HPDE6-E6E7 (cell line): ENCODE results near the gene DNAH3.
"Not testable (repeated sequence)": the region's sequence is repeated elsewhere in the genome, so short reads cannot be mapped to it uniquely, and the experiment has no call there.

Source experiments
- DNase-seq: peaks from one replicate; pipeline ENCODE4 v3.0.0; 2011; ENCODE audit warnings: missing footprints; ENCODE audit errors: extremely low spot score

DNAH3 gene

DNA sequence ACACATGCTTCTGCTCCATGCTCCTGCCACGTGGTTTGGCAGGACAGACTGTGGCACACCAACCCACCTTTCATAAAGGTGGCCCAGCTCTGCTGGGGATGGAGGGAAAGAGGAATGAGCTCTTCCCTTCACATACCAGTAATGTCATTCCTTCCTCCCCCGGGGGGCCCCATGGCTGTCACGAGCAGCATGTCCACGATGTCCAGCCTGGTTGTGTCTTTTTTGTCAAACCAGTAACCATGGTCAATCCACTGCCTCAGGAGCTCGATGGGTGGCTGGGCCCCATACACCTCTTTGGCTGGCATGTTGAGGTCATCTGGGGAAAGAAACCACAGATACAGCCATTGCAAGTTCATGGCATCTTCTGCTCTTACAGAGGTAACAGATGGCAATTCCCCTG, 153.5 kb downstream of the DNAH3 start:
- DNase-seq: no peak

DNA sequence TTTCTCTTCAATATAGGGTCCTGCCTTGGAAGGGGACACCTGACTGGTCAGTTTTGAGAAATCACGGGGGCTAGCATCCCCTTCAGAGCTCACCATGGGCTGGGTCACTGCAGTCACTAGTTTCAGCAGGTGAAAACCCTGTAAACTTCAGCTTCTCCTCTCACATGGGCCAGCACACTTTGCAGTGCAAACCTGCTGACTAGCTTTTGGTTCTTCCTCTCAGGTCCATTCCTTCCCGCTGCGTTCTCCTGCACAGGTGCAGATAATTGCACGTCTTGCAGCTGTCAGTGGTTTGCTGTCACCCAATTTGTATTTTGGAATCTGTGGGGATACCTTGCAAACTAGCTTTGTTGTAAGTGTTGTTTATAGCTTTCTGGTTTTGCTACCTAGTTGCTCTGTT, 154.9 kb downstream of the DNAH3 start:
- DNase-seq: no peak

DNA sequence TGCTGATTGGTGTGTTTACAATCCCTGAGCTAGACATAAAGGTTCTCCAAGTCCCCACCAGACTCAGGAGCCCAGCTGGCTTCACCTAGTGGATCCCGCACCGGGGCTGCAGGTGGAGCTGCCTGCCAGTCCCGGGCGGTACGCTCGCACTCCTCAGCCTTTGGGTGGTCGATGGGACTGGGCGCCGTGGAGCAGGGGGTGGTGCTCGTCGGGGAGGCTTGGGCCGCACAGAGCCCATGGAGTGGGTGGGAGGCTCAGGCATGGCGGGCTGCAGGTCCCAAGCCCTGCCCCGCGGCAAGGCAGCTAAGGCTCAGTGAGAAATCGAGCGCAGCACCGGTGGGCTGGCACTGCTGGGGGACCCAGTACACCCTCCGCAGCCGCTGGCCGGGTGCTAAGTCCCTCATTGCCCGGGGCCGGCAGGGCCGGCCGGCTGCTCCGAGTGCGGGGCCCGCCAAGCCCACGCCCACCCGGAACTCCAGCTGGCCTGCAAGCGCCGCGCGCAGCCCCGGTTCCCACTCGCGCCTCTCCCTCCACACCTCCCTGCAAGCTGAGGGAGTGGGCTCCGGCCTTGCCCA, 161.1 kb downstream of the DNAH3 start:
- DNase-seq: not testable (repeated sequence)

DNA sequence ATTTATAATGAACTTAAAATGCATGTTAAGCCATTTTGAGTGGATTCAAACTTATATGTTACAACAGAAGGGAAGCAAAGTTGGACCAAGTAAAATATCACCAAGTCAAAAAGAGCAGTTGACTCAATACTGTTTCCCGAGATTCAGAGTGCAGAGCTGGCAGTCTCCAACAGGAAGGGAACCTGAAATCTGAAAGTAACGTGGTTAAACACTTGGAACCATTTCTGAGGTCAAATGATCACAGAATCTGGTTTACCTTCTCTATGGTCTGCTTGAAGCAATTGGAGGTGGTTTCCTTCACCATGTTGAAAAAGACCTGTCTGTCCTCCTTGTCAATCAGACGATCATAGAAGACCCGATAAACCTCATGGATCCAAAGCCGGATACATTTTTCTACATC, 163.6 kb downstream of the DNAH3 start:
- DNase-seq: no peak

DNA sequence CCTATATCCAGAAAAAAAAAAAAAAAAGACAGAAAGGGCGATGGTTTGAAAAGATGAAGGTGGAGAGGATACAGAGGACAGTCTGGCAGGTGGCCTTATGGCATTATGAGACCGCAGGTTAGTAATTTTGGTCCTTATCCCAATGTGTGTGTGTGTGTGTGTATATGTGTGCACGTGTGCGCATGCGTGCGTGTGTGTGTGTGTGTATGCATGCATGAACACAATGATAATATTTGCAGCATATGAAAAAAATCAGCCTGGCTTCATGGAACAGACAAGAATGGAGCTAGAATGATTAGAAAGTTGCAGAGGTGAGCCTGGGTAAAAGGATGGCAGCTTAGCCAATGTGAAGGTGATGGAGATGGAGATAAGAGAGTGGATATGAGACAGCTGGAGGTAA, 166.6 kb downstream of the DNAH3 start:
- DNase-seq: no peak

GRCh38 chr16:20976576-20976975, 174.1 kb downstream of the DNAH3 start:
- no peak for DNase-seq

- DNase-seq: not testable (repeated sequence)
Measured at GRCh38 chr16:20973201-20973600, 177.4 kb downstream of the DNAH3 start.

DNA sequence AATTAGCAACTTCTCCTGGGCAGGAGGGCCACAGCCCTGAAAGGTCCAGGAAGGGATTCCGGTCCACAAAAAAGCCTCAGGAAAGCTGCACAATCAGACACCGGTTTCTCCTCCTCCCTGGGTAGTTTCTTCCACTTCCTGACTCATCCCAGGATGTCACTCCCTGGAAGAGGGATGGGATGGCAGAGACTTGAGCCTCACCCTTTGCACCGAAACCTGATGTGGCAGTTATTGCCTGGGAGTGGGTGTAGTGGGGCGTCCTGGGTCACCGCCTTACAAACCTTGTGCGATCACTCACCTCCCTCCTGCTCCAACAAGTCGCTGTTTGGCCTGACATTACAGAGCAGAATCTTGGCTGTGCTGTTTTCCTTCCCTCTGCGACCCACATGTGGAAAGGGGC, 179.2 kb downstream of the DNAH3 start:
- DNase-seq: peak; percentile 16

GRCh38 chr16:20969386-20969785, 181.3 kb downstream of the DNAH3 start:
- peak; percentile 20 for DNase-seq

GRCh38 chr16:20968765-20969164, 181.9 kb downstream of the DNAH3 start:
- no peak for DNase-seq

DNA sequence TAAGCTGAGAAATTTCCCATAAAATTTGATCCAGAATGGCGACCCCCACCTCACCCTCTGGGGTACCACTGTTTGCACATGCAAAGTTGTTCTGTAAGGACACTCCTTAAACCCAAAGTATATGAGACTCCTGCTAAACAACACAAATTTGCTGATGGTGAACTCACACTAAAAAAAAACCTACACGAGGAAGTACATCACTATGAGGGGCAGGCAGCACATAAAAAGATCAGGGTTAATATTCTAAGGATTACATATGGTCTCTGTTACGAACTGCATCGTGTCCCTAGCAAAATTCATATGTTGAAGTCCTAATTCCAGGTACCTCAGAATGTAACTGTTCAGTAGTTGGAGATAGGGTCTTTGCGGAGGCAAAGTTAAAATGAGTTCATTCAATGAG, 189.7 kb downstream of the DNAH3 start:
- no peak for DNase-seq

DNA sequence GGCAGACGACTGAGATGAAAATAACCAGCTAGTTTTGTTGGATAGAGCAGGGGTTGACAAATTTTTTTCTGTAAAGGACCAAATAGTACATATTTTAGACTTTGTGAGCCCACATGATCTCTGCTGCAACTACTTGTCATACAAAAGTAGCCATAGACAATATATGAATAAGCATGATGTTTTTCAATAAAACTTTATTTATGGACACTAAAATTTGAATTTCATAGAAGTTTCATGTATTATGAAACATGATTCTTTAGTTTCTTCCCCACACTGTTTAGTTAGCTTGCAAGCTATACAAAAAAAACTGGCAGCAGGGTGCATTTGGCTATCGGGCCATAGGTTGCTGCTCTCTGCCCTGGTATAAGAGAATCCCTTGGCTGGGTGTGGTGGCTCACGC, 193.5 kb downstream of the DNAH3 start:
- no peak for DNase-seq

DNA sequence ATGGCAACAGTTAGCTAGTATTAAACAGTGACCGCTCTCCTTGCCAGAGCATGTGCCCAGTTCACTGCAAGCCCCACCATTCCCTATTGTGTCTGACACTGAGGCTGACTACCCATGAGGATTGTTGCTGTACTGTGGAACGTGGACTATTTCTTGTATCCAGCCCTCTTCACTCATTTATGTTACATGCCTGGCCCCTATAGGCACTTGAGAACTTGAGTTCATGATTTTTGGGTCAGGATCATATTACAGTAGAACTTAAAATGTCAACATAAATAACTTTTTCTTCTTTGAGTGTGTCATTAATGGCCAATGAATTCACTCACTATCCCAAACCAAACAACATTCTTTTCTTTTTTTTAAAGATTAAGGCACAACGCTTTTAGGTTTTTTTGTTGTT, 194.3 kb downstream of the DNAH3 start:
- DNase-seq: no peak

- no peak for DNase-seq
Measured at GRCh38 chr16:20954574-20954973, 196.1 kb downstream of the DNAH3 start.

- peak; percentile 23 for DNase-seq
Measured at GRCh38 chr16:20952139-20952920, 198.3 kb downstream of the DNAH3 start.

DNA sequence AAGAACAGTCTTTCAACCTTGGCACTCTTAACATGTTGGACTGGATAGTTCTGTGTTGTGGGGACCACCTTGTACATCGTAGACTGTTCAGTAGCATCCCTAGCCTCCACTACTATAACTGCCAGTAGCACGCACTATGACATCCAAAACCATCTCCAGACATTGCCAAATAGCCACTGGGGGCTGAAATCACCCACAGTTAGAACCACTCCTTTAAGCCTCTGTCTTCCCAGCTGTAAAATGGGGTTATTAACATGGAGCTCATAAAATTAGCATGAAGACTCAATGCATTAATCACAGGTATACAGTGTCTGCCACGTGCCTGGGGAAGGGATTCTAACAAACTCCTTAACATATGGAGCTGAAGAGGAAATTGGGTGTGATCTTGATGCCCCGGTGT, 200.4 kb downstream of the DNAH3 start:
- no peak for DNase-seq

GRCh38 chr16:20949660-20950059, 201.0 kb downstream of the DNAH3 start:
- DNase-seq: no peak

- DNase-seq: no peak
Measured at GRCh38 chr16:20948444-20948843, 202.2 kb downstream of the DNAH3 start.

- DNase-seq: no peak
Measured at GRCh38 chr16:20946015-20946629, 204.5 kb downstream of the DNAH3 start.

- not testable (repeated sequence) for DNase-seq
Measured at GRCh38 chr16:20945575-20945875, 205.1 kb downstream of the DNAH3 start.

- DNase-seq: no peak
Measured at GRCh38 chr16:20944861-20945574, 205.6 kb downstream of the DNAH3 start.

DNA sequence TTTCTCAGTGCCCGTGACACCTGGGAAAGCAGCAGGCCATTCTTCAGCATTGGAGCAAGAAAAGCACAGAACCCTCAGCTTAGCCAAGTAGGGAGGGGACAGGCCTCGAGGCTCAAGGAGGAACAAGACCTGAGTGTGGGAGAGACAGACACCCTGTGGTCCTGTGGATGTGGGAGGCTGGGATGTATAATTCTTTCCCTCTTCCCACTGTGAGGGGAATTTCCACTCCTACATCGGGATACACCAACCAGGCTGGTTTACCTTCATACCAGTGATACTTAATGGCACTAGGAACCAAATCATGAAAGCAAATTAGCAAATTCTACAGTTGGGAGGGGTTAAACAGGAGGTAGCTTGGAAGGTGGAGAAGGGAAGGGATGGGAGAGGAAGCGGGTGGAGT, 208.4 kb downstream of the DNAH3 start:
- no peak for DNase-seq

GRCh38 chr16:20941636-20941926, 209.1 kb downstream of the DNAH3 start:
- no peak for DNase-seq
